GM19468 (cell line): ENCODE measurements around the gene TUBB.
"Not testable (repeated sequence)": the region's sequence is repeated elsewhere in the genome, so short reads cannot be mapped to it uniquely, and the experiment has no call there.

Source experiments
- ATAC-seq: cut with Tn5 transposase; IDR thresholded peaks from one replicate; pipeline ENCODE4 v1.9.1; 2021; ENCODE audit warnings: mild to moderate bottlenecking, moderate library complexity, moderate number of reproducible peaks; ENCODE audit not compliant: unreplicated experiment; ENCODE audit errors: extremely low read depth

The TUBB gene

GRCh38 chr6:30717129-30717844 lies 2.9 kb upstream of the TUBB start, which contains the start of gene MDC1:
Gene MDC1 (minus strand): TSS chr6:30717281. CDS start chr6:30715175, 2,106 bp downstream.
- ATAC-seq: peak; percentile 44

- ATAC-seq: not testable (repeated sequence)
Observed at GRCh38 chr6:30717845-30718720, 2.1 kb upstream of the TUBB start.

DNA sequence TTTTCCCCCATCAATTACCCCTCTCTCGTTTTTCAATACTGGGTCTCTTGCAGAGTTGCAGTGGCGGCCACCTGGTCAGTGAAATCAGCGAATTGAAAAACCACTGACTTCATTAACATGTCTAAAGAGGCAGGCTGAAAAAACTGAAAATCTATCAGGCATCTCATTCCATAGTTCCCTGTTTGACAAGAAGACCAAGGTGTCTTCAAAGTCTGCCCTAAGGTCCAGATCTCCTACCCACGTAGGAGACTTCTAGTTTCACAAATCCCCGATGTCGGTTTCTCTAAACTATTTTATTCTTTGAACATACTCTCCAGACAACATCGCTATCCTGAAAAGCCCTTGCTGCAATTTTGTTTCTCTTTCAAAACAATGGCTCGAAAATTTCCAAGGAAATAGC lies 796 bp upstream of the TUBB start:
- no peak for ATAC-seq

- ATAC-seq: no peak
Observed at GRCh38 chr6:30720738-30721197, 616 bp downstream of the TUBB start.

DNA sequence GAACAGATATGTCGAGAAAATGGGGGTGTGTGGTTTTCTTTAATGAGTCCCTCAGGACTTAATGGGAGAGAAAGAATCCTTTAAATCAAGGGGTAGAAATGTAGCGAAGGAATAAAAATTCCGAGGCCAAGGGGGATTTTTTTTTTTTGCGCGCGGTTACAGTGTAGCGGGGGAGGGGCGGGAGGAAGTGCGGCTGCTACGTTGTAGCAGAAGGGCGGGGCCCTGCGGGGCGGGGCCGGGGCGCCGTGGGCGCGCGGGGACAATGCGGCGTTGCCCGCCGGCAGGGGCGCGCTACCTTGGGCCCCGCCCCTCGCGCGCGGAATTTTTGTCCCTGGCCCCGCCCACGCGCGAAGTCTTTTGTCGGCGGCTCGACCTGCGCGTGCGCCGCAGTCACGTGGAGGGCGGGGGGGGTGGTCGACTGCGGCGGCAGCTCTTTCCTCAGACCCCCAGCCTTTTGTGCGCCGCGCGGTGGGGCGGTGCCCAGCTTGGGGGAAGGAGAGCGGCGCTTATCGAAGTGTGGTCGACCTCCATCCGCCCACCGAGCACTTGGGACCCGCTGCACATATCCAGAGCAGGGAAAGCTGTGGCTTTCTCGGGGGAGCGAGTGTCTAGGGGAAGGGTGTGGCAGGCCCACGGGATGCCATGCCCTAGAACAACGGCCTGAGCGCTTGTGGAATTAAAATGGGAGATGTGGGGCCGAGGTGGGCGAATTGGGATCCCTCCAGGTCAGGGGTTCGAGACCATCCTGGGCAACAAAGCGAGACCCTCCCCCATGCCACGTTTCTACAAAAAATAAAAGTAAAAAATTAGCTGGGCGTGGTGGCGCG lies 1.3 kb downstream of the TUBB start:
- ATAC-seq: no peak

DNA sequence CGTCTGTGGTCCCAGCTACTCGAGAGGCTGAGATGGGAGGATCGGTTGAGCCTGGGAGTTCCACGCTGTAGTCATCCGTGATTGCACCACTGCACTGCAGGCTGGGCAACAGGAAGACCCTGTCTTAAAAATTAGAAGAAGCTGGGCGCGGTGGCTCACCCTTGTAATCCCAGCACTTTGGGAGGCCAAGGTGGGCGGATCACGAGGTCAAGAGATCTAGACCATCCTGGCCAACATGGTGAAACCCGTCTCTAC lies 1.8 kb downstream of the TUBB start:
- ATAC-seq: not testable (repeated sequence)

DNA sequence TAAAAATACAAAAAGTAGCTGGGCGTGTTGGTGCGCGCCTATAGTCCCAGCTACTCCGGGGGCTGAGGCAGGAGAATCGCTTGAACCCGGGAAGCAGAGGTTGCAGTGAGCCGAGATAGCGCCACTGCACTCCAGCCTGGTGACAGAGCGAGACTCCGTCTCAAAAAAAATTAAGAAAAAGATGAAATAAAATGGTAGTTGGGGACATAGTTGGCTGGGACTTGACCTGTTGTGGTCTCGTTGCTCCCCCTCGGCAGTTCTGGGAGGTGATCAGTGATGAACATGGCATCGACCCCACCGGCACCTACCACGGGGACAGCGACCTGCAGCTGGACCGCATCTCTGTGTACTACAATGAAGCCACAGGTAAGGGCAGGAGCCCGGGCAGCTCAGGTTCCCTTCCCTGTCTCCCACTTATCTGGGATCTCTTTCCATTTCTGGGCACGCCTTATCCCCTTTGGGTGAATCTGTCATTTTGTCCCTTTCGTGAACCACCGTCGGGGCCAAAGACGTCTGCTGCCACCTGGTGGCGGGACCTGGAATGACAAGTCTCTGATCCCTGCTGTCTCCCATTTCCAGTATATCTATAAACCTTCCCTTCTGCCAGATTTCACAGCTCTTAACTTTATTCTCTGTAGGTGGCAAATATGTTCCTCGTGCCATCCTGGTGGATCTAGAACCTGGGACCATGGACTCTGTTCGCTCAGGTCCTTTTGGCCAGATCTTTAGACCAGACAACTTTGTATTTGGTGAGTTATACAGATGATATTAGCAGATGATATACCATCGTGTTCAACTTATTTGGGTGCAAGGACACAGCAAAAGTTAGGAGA lies 2.3 kb downstream of the TUBB start:
- ATAC-seq: no peak

- not testable (repeated sequence) for ATAC-seq
Observed at GRCh38 chr6:30723159-30723842, 3.1 kb downstream of the TUBB start.

DNA sequence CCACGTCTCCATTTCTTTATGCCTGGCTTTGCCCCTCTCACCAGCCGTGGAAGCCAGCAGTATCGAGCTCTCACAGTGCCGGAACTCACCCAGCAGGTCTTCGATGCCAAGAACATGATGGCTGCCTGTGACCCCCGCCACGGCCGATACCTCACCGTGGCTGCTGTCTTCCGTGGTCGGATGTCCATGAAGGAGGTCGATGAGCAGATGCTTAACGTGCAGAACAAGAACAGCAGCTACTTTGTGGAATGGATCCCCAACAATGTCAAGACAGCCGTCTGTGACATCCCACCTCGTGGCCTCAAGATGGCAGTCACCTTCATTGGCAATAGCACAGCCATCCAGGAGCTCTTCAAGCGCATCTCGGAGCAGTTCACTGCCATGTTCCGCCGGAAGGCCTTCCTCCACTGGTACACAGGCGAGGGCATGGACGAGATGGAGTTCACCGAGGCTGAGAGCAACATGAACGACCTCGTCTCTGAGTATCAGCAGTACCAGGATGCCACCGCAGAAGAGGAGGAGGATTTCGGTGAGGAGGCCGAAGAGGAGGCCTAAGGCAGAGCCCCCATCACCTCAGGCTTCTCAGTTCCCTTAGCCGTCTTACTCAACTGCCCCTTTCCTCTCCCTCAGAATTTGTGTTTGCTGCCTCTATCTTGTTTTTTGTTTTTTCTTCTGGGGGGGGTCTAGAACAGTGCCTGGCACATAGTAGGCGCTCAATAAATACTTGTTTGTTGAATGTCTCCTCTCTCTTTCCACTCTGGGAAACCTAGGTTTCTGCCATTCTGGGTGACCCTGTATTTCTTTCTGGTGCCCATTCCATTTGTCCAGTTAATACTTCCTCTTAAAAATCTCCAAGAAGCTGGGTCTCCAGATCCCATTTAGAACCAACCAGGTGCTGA lies 3.9 kb downstream of the TUBB start:
- not testable (repeated sequence) for ATAC-seq

DNA sequence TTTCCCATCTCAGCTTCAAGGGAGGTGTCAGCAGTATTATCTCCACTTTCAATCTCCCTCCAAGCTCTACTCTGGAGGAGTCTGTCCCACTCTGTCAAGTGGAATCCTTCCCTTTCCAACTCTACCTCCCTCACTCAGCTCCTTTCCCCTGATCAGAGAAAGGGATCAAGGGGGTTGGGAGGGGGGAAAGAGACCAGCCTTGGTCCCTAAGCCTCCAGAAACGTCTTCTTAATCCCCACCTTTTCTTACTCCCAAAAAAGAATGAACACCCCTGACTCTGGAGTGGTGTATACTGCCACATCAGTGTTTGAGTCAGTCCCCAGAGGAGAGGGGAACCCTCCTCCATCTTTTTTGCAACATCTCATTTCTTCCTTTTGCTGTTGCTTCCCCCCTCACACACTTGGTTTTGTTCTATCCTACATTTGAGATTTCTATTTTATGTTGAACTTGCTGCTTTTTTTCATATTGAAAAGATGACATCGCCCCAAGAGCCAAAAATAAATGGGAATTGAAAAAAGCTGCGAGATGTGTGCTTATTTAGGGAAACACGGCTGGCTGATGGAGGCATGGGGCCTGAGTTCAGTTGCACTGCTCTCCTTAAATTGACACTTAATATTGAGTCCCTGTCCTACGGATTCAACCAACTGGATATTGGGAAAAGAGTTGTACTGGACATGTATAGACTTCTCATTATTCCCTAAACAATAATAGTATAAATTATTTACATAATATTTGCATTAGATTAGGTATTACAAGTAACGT lies 4.9 kb downstream of the TUBB start:
- ATAC-seq: no peak

- ATAC-seq: no peak
Observed at GRCh38 chr6:30725713-30726505, 5.8 kb downstream of the TUBB start.

GRCh38 chr6:30726506-30727413 lies 6.6 kb downstream of the TUBB start:
- no peak for ATAC-seq

GRCh38 chr6:30727920-30728553 lies 7.9 kb downstream of the TUBB start:
- ATAC-seq: no peak

GRCh38 chr6:30730601-30731435 lies 10.7 kb downstream of the TUBB start:
- ATAC-seq: peak; percentile 65
